AG04450 (cell line): ENCODE results near the gene CMTM6. TPM values are rescaled to one million over a fixed set of nuclear protein-coding genes. Genes with fewer than 3 reads are reported as not detected.

ENCODE experiments used
- CTCF ChIA-PET: fragments of 300-600, 350-600 bp; formaldehyde crosslinking; extraction: SDS; loops from one replicate; lab custom pipeline; 2022; ENCODE audit warnings: antibody characterized with exemption, inconsistent platforms; lab: Charles Lee
- POLR2A ChIA-PET: fragments of 350-600 bp; formaldehyde crosslinking; extraction: SDS; loops from one replicate; lab custom pipeline; 2021; ENCODE audit warnings: antibody characterized with exemption, inconsistent platforms; lab: Yijun Ruan, JAX
- DNase-seq: peaks from one replicate; pipeline ENCODE4 v3.0.0-alpha.2; 2011; ENCODE audit warnings: low read depth, low spot score
- H3K27ac ChIP-seq: one replicate; pipeline ENCODE4 v1.5.1; 2012; ENCODE audit warnings: low read depth, low read length, control low read depth
- H3K27me3 ChIP-seq: one replicate; pipeline ENCODE4 v1.6.0; 2012; ENCODE audit warnings: low read length; ENCODE audit not compliant: control insufficient read depth, insufficient read depth
- H3K4me3 ChIP-seq: 2 replicates; pipeline ENCODE4 v1.5.1; 2011; ENCODE audit warnings: mild to moderate bottlenecking, low read depth, low read length, control low read depth
- H3K9me3 ChIP-seq: 2 replicates; pipeline ENCODE4 v1.5.1; 2012; ENCODE audit warnings: low read length; ENCODE audit not compliant: control insufficient read depth, insufficient read depth
- CTCF ChIP-seq: IDR thresholded peaks from 2 replicates; pipeline ENCODE4 v1.5.1; 2011; ENCODE audit warnings: low read depth, low read length, control low read depth, inconsistent platforms
- polyA plus RNA-seq: library from polyadenylated mRNA; depleted of rRNA; stranded (reverse); fragments of >200 nt; gene quantifications from 2 replicates; pipeline ENCODE4 v1.2.3, GENCODE V29; 2011

CMTM6 gene
- polyA plus RNA-seq, 1 experiment, result 76.3 TPM

GRCh38 chr3:32508711-32509110, 6.1 kb upstream of the CMTM6 start:
- Histone ChIP-seq H3K27me3 (no peaks in the 10 kb centered on the region), H3K27ac (no peak overlapping the region), H3K4me3 (no peak overlapping the region), H3K9me3 (no peaks in the 10 kb centered on the region)
- CTCF ChIA-PET, result interaction anchor here (2.0 to 4.6 kb wide), 6 partner anchors 10 to 161 kb away, joined by 8 to 32 read pairs (median 18); no protein-coding TSS in a partner anchor
- POLR2A ChIA-PET, result no interaction called here
- TF ChIP-seq CTCF, result no peak
- no peak for DNase-seq

- no peak overlapping the region for H3K4me3 ChIP-seq
- no peaks in the 10 kb centered on the region for H3K9me3 ChIP-seq
- CTCF ChIA-PET, result interaction anchor here (0.5 to 2.9 kb wide), 4 partner anchors 15 to 159 kb away, joined by 3 to 8 read pairs (median 3); no protein-coding TSS in a partner anchor
- H3K27me3 ChIP-seq, result no peaks in the 10 kb centered on the region
- no peak overlapping the region for H3K27ac ChIP-seq
- POLR2A ChIA-PET, result no interaction called here
- DNase-seq, result no peak
- no peak for TF ChIP-seq CTCF
These were observed 3.8 kb upstream of the CMTM6 start for GRCh38 chr3:32506466-32506865.

- TF ChIP-seq CTCF, result no peak
- CTCF ChIA-PET, result interaction anchor here (0.7 to 1.1 kb wide), 3 partner anchors 35 to 203 kb away, joined by 3 to 6 read pairs (median 3); no protein-coding TSS in a partner anchor
- Histone ChIP-seq H3K9me3 (no peaks in the 10 kb centered on the region), H3K4me3 (peak overlapping the region; percentile 94), H3K27me3 (no peaks in the 10 kb centered on the region), H3K27ac (peak overlapping the region; percentile 91)
- no peak for DNase-seq
- POLR2A ChIA-PET, result interaction anchor here (1.1 kb wide), 1 partner anchor 67 kb away, joined by 3 read pairs; the partner anchor contains the start of gene DYNC1LI1
These were observed 264 bp upstream of the CMTM6 start for GRCh38 chr3:32502946-32503286.

GRCh38 chr3:32501783-32502117, 902 bp downstream of the CMTM6 start:
- no peak for DNase-seq
- no peaks in the 10 kb centered on the region for H3K9me3 ChIP-seq
- POLR2A ChIA-PET, result interaction anchor here (1.1 kb wide), 1 partner anchor 68 kb away, joined by 3 read pairs; the partner anchor contains the start of gene DYNC1LI1
- H3K27ac ChIP-seq, result no peak overlapping the region
- TF ChIP-seq CTCF, result no peak
- H3K27me3 ChIP-seq, result no peaks in the 10 kb centered on the region
- CTCF ChIA-PET, result interaction anchor here (0.6 to 1.6 kb wide), 6 partner anchors 8 to 203 kb away, joined by 3 to 9 read pairs (median 6); partner anchors contain the start of gene CMTM7
- H3K4me3 ChIP-seq, result peak overlapping the region; percentile 94
